ENCODE measurements around the gene PHLDA2. TPM values are rescaled to one million over a fixed set of nuclear protein-coding genes. Genes with fewer than 3 reads are reported as not detected.
A peak's percentile ranks its signal among the peaks of the same experiment; 100 is the strongest.

PHLDA2 gene
- polyA plus RNA-seq, 1 of the 3 experiments (the other 2 are of a cell fraction): 23.6 TPM

DNA sequence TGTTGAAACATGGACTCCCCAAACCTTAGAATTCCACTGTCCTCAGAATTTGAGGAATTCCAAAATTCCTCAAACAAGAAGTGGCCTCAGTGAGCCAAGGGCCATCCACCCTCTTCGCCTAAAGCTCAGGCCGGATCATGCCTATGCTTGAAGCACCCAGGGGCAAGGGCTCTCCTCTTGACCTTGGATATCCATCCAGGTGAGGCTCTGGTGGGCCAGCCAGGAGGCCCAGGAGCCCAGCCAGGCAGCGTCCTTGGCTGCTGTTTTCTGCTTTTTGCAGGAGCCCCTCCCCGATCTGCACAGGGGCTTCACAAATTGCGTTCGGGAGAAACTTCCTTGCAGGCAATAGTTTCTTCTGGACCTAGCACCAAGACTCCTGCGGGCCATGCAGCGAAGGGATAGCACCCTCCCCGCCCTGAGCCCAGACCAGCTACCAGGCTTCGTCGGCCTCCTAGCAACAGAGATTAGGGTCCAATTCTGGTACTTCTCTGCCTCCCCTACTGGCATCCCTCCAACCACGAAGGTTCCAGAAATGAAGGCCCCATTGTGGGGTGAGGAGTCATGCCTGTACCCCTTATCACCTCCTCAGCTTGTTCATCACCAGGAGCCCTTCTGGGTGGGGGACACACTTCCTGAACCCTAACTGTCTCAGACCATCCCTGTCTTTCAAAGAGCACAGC, 2.0 kb downstream of the PHLDA2 start:
- no peaks in the 10 kb centered on the region for H3K27me3 ChIP-seq (ENCODE audit: insufficient read depth)
- H3K4me2 ChIP-seq: peak overlapping the region; percentile 89
- no peaks in the 10 kb centered on the region for H3K9me3 ChIP-seq
- peaks cover 0 to 26% of the 10 kb centered on the region in 2 experiments; a peak in 1 of 4 replicates for H3K4me1 ChIP-seq (ENCODE audit: control insufficient read depth in 1 of 2, insufficient read depth in 2 of 2, low read depth in 1 of 2, low read length in 1 of 2)
- H3K36me3 ChIP-seq (replicated peaks in 1 of 2; ENCODE audit: control insufficient read depth in 1 of 2, insufficient read depth in 2 of 2, low read length in 1 of 2): no peaks in the 10 kb centered on the region
- DNase-seq: no peak
- H3K9ac ChIP-seq: no peak overlapping the region
- ChIA-PET CTCF (interaction anchor here (0.7 to 1.4 kb wide), 4 partner anchors 164 to 515 kb away, joined by 3 to 5 read pairs (median 4); no protein-coding TSS in a partner anchor), POLR2A (no interaction called here)
- TF ChIP-seq RFX5 (IDR thresholded peaks at IDR 0.05; ENCODE audit: low read length): no peak
- H4K20me1 ChIP-seq (ENCODE audit: insufficient read depth): no peaks in the 10 kb centered on the region
- H3F3A ChIP-seq (replicated peaks; ENCODE audit: insufficient read depth): no peaks in the 10 kb centered on the region
- H3K4me3 ChIP-seq (ENCODE audit: low read depth in 2 of 2, low read length in 1 of 2): no peak overlapping the region
- H3K79me2 ChIP-seq (ENCODE audit: insufficient read depth): 0 out of 2 replicates have a peak, but pooled peaks cover 2% of the 10 kb centered on the region
- no peaks in the 10 kb centered on the region for H3K9me2 ChIP-seq
- no peak overlapping the region for H2AFZ ChIP-seq (ENCODE audit: low read depth)
- H3K27ac ChIP-seq (ENCODE audit: low read depth in 2 of 2, low read length in 1 of 2): no peak overlapping the region
- 96% methylated on average over 4 of the region's 12 CpGs for WGBS (ENCODE audit: low lambda C conversion rate)

DNA sequence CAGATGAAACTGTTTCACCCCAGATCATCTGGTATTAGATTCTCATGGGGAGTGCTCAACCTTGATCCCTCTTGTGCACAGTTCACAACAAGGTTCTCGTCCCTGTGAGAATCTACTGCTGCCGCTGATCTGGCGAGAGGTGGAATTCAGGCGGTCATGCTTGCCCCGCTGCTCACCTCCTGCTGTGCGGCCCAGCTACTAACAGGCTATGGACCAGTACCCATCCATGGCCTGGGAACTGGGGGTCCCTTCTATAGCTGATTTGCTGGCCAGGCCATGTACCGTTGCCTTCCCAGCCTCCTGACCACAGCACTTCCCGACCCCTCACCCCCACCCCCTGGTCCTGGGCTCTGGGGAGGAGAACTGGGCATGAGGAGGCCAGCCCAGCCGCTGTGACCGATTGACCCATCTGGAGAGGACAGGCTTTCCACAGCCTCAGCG, 2.6 kb downstream of the PHLDA2 start:
- no peak for DNase-seq
- Histone ChIP-seq H3K79me2 (ENCODE audit: insufficient read depth) (0 out of 2 replicates have a peak, but pooled peaks cover 2% of the 10 kb centered on the region), H3K36me3 (replicated peaks in 1 of 2; ENCODE audit: control insufficient read depth in 1 of 2, insufficient read depth in 2 of 2, low read length in 1 of 2) (no peaks in the 10 kb centered on the region), H3K4me2 (no peak overlapping the region), H3K9me3 (no peaks in the 10 kb centered on the region), H3K4me1 (ENCODE audit: control insufficient read depth in 1 of 2, insufficient read depth in 2 of 2, low read depth in 1 of 2, low read length in 1 of 2) (peaks cover 0 to 26% of the 10 kb centered on the region in 2 experiments; a peak in 1 of 4 replicates), H3K9me2 (no peaks in the 10 kb centered on the region), H4K20me1 (ENCODE audit: insufficient read depth) (no peaks in the 10 kb centered on the region), H3K27ac (ENCODE audit: low read depth in 2 of 2, low read length in 1 of 2) (no peak overlapping the region), H3K27me3 (ENCODE audit: insufficient read depth) (no peaks in the 10 kb centered on the region), H3K4me3 (ENCODE audit: low read depth in 2 of 2, low read length in 1 of 2) (no peak overlapping the region), H3K9ac (no peak overlapping the region), H2AFZ (ENCODE audit: low read depth) (no peak overlapping the region), H3F3A (replicated peaks; ENCODE audit: insufficient read depth) (no peaks in the 10 kb centered on the region)
- 94% methylated on average over 3 of the region's 11 CpGs for WGBS (ENCODE audit: low lambda C conversion rate)
- ChIA-PET CTCF (interaction anchor here (0.7 to 1.4 kb wide), 4 partner anchors 165 to 515 kb away, joined by 3 to 5 read pairs (median 4); no protein-coding TSS in a partner anchor), POLR2A (no interaction called here)
- no peak for TF ChIP-seq NRF1 (IDR thresholded peaks at IDR 0.05; ENCODE audit: low read depth, low read length)
- no peak for TF ChIP-seq EZH2phosphoT487 (IDR thresholded peaks at IDR 0.05; ENCODE audit: borderline replicate concordance, low read depth)
- no peak for TF ChIP-seq MEF2A (IDR thresholded peaks at IDR 0.05; ENCODE audit: borderline replicate concordance, low read depth)
- TF ChIP-seq FOXJ3 (CRISPR knock-in tag; IDR thresholded peaks at IDR 0.05): no peak
- TF ChIP-seq, protein P1, sequence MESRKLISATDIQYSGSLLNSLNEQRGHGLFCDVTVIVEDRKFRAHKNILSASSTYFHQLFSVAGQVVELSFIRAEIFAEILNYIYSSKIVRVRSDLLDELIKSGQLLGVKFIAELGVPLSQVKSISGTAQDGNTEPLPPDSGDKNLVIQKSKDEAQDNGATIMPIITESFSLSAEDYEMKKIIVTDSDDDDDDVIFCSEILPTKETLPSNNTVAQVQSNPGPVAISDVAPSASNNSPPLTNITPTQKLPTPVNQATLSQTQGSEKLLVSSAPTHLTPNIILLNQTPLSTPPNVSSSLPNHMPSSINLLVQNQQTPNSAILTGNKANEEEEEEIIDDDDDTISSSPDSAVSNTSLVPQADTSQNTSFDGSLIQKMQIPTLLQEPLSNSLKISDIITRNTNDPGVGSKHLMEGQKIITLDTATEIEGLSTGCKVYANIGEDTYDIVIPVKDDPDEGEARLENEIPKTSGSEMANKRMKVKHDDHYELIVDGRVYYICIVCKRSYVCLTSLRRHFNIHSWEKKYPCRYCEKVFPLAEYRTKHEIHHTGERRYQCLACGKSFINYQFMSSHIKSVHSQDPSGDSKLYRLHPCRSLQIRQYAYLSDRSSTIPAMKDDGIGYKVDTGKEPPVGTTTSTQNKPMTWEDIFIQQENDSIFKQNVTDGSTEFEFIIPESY (IDR thresholded peaks at IDR 0.05; ENCODE audit: borderline replicate concordance, low read depth): no peak
- no peak for TF ChIP-seq CHD2 (IDR thresholded peaks at IDR 0.05; ENCODE audit: low read length, partially characterized antibody)
- no peak for TF ChIP-seq RFX5 (IDR thresholded peaks at IDR 0.05; ENCODE audit: low read length)
- no peak for TF ChIP-seq NFIC (IDR thresholded peaks at IDR 0.05; ENCODE audit: borderline replicate concordance)
